HG03439 (cell line): ENCODE results near the gene PCLAF.
"Not testable (repeated sequence)": the region's sequence is repeated elsewhere in the genome, so short reads cannot be mapped to it uniquely, and the experiment has no call there.

Experiments used
- ATAC-seq: cut with Tn5 transposase; IDR thresholded peaks from one replicate; pipeline ENCODE4 v1.9.1; 2021; ENCODE audit warnings: mild to moderate bottlenecking, moderate library complexity; ENCODE audit not compliant: unreplicated experiment

The PCLAF gene

GRCh38 chr15:64326458-64326857 is 54.8 kb downstream of the PCLAF start:
- ATAC-seq: not testable (repeated sequence)

GRCh38 chr15:64324165-64324877 is 56.9 kb downstream of the PCLAF start:
- no peak for ATAC-seq

- no peak for ATAC-seq
Observed at GRCh38 chr15:64315216-64315615, 66.0 kb downstream of the PCLAF start.

GRCh38 chr15:64314456-64314855 is 66.8 kb downstream of the PCLAF start:
- no peak for ATAC-seq
